Activated CD4-positive, alpha-beta T cell treated with anti-CD3 and anti-CD28 coated beads for 24 hours (primary cell): ENCODE data around the gene IKZF2.

ENCODE experiments used
- DNase-seq, 2 donors: peaks; one replicate each; pipeline ENCODE4 v3.0.0-alpha.2; 2020; ENCODE audit warnings: low read depth in 2 of 2

The IKZF2 gene

DNA sequence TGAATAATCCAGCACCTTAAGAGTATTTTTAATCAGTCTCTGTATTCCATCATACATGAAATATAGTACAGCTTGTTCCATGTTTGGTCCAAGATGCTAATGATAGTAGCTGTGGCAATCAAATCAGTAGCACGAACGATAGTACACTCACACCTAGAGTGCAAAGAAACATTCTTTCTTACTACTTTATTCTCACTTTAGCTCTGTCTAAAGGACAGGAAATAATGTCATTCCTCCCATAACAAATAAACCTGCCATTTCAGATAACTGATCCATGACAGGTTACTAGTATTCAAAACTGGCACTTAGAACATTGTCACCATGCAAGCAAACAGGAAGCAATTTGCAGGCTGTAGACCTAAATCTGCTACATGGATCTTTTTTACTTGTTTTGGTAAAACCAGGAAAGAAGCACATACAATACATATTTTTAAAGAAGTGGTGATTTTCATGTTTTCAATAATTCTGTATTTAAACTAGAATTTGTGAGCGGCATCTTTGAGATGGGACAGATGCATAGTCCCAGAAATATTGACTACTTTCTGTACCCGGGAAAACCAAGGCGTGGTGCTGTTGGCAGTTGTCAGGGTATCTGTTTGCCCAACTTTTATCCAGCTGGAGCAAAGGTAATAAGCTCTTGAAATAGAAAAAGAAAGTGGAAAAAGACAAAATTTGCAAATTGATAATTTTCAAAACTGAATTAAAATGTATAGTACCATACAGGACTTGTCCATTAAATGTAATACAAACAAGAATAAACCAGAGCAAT, 49.5 kb downstream of the IKZF2 start:
- DNase-seq: no peak

DNA sequence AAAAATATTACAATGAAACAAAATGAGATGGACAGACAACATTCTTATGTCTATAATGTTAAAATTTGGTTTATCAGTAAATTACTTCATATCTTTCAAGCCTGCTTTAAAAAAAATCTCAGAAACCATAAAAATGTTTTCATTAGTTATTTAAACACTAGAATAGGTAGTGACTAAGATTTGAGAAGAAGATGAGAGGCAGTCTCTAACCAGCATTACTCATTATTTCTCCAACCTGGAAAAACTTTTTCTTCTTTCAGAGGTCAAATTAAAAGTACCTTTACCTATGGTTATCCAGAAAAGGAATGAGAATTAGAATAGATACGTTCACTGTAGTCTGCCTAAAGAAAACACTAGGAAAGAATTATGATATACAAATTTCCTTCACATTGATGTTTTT, 50.3 kb downstream of the IKZF2 start:
- DNase-seq: no peak

DNA sequence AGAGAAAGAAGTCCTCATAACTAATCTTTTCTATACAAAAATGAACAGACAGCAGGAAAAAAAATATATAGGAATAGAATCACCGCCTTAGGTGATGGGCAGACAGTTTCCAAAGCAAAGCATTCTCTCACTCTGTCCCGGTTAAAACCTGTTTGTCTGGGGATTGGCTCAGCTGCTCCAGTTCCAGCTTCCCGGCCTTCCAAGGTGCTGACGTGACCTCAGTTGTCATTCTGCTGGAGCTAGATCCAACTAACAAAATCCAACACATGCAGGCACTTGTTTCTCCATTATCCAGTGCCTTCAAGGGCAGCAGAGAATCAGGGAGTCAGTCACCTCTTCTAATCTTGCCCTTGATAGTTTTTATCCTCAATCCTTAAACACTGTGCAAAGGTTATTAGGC, 52.8 kb downstream of the IKZF2 start:
- DNase-seq: no peak

DNA sequence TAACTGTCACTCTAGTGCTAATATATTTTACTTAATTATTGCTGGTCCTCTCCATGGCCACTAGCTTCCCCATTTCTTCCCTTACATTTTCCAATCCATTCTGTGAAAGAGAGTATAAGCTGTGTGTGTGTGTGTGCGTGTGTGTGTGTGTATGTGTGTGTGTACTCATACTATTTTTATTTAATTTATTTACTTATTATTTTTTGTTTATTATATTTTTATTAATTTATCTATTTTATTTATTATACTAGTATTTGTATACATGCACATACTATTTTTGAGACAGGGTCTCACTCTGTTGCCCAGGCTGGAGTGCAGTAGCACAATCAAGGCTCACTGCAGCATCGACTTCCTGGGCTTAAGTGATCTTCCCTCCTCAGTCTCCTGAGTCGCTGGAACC, 59.6 kb downstream of the IKZF2 start:
- DNase-seq: no peak

DNA sequence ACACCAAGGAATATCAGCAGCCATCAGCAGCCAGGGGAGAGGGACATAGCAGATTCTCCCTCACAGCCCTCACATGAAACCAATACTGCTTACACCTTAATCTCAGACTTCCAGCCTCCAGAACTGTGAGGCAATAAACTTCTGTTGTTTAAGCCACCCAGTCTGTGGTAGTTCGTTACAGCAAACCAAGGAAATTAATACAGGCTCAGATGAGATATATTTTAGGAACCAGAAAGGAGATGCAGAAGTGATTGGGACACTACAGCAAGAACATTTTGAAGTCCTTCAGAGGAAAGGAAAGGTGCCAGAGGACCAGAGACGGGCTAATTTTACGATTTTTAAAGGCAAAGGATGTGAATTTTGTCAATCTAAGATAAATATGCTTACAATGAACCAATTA, 60.6 kb downstream of the IKZF2 start:
- DNase-seq: no peak

DNA sequence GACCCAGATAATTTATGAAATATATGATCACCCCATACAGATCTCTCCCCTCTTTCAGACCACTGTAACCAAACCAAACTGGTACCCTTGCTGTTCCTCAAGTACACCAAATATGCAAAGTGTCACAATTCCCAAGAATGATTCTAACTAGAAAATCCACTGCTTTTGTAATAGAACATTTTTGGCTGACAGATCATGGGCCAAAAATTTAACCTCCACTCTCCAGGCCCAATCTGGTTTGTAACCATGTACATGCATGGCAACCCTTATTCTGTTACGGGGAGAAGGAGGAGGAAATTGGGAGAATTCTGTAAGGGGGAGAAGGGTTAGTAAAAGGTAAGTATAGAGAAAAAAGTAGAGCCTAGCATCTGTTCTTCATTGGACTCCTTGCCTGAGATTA, 62.0 kb downstream of the IKZF2 start:
- DNase-seq: no peak

DNA sequence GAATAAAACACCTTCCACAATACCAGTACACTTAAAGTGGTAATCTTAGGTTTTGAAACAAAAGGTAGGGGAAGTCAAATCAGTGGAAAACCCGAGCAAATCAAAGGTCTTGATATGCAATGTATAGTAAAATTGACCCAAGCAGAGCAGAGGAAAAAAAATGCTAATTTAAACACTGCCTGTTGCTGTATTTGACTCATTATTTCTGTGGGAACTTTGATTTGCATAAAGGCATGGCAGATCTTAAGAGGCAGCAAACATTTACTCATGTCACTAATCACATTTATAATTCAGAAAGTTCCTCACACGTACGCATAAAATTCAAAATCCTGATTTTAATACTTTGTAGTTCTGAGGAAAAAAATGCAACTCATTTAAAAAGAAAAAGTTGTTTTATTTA, 64.4 kb downstream of the IKZF2 start:
- DNase-seq: no peak

DNA sequence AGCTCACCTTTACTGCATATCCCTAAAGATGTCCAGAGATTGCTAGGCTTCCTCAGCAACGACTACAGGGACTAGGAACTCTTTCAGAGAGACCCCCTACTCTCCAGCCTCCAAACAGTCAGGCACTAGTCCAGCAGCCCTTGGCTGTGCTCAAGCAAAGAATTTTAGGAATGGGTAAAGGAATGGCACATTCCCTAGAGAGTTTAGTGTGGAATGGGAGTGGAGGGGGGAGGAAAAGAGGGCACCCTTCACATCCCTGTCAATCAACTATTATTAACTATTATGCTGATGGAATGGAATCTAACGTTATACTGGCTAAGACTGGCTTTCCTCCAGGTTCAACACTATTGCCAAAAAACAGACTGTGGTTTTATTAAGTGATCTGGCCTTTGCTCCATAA, 64.8 kb downstream of the IKZF2 start:
- no peak for DNase-seq

DNA sequence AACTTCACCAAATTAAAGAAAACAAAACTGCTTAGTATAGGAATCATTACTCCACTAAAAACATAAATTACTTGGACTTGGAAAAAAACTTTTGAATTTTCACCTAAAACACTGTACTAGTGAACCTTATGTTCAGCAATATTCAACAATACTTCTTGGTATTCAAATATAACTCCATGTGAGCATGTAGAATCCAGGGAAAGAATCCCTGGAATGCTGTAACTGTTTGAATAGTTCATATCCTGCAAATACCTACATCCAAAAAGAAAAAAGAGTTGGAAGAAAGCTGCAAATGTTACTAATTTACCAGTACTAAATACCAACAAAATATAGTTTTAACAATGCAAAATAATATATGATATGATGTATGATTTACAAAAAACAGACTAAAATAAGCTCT, 65.4 kb downstream of the IKZF2 start:
- no peak for DNase-seq

DNA sequence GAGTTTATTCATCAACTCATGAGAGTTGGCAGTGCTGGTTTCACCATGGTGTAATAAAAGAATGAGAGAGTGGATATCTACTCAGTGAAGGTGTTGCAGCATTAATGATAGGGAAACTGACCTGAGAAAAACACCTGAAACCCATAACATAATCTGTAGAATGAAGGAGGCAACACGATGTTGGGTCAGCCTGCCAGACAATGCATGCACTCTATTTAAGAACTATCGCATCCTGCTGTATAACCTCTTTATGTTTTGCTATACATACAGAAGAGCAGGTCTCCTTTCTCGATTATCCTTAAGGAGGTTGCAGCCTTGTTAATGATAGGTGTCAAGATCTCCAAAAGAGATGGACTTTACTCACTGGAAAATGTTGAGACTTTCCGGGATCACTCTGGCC, 65.9 kb downstream of the IKZF2 start:
- DNase-seq: no peak

DNA sequence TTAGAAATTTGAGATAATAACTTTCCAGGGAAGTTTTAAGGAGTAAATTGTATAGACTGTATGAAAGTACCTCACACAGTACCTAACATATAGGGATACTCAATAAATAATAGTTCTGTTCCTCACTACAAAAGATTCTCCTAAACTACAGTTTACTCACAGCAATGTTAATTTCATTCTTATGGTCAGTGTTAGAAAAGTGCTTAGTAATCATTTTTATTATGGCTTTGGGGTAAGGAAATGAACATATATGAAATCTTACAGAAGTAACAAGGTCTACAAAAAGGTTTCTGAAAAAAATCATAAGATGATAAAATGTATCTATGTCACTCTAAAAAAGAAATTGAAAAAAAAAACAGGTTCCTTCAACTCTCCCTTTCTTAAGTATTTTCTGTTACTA, 67.2 kb downstream of the IKZF2 start:
- DNase-seq: no peak

DNA sequence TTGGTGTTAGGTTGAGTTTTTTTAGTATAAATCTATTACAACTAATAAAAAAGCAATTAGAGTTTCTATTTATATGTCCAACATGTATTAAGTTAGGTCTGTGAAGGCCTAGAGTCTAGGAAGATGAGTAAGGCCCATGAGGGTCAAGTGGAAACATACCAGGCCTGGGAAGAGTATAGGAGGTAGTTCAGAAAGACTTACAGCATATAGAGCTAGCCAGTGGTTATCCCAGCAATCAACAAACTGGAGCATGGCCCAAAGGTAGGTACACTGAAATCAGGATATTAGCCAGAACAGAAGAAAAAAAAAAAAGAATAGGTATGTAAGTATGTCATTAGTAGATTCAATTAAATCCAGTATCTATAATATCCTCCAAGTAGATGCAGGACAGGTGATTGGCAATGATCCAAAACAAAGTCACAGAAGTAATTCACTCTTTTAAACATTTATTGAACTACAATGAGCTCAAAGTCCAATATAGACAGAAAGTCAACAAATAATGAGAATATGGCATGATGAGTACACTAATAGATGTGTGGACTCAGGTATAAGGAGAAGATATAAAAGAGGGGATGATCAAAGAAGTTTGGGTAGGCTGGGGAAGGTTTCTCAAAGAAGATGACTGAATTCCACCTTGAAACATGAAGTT, 70.3 kb downstream of the IKZF2 start:
- no peak for DNase-seq

DNA sequence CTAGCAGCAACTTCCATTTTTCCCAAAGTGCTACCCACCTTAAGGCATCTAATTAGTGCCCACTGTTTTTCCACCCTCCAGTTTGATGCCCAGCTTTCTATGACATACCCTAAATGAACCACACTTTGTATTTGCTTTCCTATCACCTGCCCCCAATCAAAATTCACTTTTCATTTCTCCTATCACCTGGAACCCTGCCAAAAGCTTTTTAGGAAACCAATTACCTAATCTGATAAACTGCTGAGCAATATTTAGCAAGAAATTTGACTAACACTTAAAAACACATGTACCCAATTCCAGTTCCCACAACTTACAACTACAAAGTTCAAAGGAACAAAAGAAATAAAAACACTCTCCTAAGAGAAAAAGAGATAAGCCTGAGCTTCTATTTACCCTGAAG, 71.7 kb downstream of the IKZF2 start:
- DNase-seq: no peak

DNA sequence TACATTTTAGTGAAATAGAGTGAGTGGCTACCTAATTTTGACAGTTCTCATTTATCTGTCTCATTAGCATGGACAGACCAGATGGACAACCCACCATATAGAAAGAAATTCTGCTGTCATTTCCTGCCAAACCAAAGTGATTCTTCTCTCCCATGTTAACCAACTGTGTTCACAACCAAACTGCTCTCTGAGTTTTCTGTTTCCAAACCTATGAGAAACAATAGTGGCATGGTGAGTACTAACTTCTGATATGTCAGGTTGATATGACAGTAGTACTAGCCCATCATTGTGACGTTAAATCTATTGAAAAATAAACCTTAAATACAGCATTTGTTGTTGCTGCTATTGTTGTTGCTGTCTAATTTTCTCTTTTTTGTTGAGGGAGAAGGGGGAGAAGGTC, 72.7 kb downstream of the IKZF2 start:
- no peak for DNase-seq

DNA sequence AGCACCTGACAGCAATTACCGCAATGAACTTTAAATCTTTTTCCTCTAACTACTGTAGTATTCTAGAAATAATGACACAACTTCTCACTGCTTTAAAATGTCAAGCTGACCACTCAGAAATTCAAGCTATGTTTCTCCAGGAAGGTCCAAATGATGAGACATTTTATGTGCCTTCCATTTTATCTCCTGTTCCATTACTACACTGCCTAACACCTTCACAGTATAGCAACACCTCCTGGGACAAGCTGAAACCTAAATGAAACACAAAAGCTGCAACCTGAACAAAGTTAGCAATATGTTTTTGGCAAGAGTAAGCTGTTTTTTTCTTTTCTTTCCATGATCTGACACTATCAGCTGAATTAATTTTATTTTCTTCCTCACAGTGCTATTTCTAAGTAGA, 81.9 kb downstream of the IKZF2 start:
- DNase-seq: no peak

DNA sequence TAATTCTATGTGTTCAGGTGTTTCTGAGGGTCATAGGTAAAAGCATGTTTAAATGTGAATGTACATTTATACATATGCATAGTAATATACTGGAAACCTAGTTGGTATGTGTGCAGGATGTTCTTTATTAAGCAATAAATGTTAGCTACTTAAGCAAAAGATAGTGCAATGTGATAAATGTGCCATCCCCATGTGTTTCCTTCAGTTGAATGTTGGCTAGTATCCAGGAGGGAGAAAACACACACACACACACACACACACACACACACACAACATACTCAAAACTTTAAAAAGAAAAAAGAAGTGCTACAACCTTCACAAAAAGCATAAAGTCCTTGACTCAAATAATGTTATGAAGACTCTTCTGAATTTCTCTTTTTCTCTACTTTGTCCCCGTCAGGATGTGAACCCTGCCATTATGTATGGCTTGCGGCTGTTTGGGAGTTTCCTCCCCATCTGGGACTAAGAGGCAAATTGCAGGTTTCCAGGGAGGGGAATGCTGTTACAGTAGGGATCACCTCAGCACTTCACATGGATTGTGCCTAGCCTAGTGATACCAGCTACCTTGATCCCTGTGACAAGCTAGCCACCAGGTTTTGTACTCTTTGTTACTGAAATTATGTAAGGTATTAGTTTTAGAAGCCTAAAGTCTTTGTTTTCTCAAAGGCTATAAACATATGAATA, 82.6 kb downstream of the IKZF2 start:
- DNase-seq: no peak

DNA sequence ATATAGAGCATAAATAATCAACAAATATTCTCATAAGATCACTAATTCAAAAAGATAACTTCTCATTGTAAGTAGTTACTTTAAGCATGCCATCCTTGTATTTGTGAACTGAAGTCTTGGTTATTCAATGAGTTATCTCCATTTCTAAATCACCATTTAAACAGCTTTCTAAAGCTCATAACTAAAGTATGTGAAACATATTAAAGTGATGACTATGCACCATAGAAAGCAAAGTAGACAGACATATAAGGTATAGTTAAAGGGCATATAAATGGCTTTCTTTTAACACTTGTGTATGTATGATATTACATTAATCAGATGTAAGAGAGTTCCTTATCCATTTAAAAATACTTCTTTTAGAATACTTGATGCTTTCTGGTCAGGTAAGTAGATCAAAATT, 83.5 kb downstream of the IKZF2 start:
- DNase-seq: no peak

DNA sequence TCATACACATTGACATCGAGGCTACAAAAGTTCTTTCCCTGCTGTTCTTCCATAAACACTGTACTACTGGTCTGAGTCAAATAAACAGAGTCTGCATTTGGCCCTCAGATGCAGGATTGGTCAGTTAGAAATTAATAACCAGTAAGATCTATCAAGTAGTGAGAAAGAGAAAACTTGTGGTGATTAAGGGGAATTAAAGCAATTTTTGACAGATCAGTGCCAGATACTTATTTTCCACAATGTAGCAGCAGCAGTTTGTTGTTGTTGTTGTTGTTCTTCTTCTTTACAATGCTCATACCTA, 85.0 kb downstream of the IKZF2 start:
- no peak for DNase-seq

DNA sequence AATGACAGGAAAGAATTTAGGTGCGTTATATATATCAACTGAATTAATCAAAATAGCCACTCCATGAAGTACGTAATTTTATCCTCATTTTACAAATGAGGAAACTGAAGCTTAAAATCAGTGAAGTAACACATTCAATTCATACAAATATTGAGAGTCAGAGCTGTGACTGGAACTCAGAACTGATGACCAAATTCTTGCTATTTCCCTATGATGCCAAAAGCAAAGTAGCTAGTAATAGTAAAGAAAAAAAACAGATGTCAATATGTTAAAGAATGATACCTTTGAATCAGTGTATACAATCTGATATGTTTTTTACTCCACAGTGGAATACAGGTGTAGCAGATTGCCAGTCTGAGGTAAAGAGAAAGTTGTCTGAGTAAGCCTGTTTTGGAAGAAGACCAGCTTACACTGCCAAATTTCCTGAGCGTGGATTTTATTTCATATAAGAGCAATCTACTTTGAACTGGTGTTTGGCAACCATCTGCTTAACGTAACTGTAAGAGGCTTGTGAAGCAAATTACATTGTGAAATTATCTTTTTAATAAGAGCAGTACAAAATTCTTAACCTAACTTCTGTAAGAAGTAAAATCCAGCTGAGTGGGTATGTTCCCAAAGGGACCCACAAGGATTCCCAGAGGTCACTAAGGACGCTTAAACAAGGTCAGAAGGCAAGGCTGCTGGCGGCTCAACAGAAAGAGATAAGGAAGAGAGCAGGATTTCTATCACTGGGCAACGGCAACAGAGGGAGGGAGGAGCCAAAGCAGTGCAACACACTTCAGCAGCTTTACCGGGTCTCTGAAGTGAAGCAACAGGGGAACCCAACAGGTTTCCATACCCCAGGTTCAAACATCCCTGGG, 85.6 kb downstream of the IKZF2 start:
- DNase-seq: no peak

DNA sequence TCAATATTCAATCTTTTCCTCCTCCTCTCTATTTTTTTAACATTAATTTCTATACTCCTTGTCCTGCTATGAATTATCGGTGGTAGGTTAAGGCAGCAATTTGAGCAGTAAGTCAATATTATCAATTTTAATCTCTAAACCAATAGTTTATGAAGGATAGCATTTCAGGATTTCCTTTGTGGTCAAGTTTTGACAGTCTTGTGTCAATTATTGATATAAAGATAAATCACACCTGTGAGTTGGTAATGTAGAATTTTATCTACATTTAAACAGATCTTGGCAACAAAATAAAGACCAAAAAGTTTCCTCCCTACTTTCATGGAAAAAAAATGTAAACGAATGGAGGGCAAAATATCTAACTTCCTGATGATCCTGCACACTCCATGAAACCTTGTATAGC, 87.3 kb downstream of the IKZF2 start:
- DNase-seq: no peak

DNA sequence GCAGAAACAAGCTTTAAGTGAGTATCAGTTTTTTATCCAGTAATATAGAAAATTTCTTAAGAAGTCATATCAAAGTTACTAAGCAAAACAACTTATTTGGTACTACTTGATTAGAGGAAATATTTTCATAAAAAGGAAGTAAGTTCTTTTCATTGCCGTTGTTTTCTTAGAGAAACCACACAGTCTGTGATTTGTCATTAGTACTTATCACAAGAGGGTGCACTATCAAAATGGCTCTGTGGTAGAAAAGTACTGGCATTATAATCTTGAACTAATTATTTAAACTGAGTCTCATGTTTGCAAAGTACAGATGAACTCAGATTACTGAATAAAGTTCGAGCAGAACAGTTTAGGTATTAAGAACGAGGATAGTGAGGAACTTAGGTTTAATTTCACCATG, 93.4 kb downstream of the IKZF2 start:
- DNase-seq: no peak

DNA sequence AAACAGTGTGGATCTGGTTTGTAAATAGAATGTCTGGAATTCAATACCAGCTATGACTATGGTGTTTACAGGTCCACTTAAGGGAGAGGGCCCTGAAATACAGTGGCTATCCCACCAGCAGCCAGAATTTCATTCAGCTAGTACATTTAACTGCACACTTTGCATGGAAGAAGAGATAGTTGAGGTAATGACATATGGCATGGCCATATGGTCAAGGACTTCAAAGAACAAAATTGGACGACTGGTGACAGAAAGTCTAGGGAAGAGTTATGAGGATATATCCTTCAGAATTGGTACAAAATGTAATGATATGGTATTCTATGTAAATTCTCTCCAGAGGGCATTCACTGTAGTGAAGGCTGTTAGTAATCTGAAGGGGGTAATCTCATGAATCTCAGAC, 105.0 kb downstream of the IKZF2 start:
- DNase-seq: no peak

DNA sequence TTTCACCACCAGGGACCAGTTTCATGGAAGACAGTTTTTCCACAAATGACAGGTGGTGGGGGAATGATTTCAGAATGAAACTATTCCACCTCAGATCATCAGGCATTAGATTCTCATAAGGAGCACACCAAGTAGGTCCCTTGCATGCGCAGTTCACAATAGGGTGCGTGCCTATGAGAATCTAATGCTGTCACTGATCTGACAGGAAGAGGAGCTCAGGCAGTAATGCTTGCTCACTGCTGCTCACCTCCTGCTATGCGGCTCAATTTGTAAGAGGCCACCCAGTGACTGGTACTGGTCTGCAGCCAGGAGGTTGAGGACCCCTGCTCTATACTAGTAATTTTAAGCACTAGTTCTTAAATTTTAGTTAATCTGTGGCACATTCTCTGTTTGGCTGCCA, 107.8 kb downstream of the IKZF2 start:
- DNase-seq: no peak
